HUES64 (cell line): Measurements from ENCODE around the gene CZIB.
A peak's percentile ranks its signal among the peaks of the same experiment; 100 is the strongest.

Source experiments
- H3K27ac ChIP-seq: 2 replicates; pipeline ENCODE4 v1.7.0; 2013; ENCODE audit warnings: low read depth, low read length, inconsistent platforms
- H3K27me3 ChIP-seq: 2 replicates; pipeline ENCODE4 v1.6.1; 2013; ENCODE audit warnings: mild to moderate bottlenecking, low read length; ENCODE audit not compliant: insufficient read depth
- H3K36me3 ChIP-seq: 2 replicates; pipeline ENCODE4 v1.6.1; 2013; ENCODE audit warnings: mild to moderate bottlenecking, low read length; ENCODE audit not compliant: insufficient read depth
- H3K4me1 ChIP-seq: 2 replicates; pipeline ENCODE4 v1.6.1; 2013; ENCODE audit warnings: mild to moderate bottlenecking, low read length, moderate library complexity; ENCODE audit not compliant: insufficient read depth
- H3K4me3 ChIP-seq: 2 replicates; pipeline ENCODE4 v1.5.1; 2013; ENCODE audit warnings: mild to moderate bottlenecking, low read length, moderate library complexity
- H3K9ac ChIP-seq: 2 replicates; pipeline ENCODE4 v1.6.1; 2013; ENCODE audit warnings: mild to moderate bottlenecking, low read depth, low read length
- H3K9me3 ChIP-seq: 2 replicates; pipeline ENCODE4 v1.6.1; 2013; ENCODE audit warnings: low read depth, low read length; ENCODE audit not compliant: insufficient read depth
- WGBS: fragments of 150-250, 120-280 bp; methylation state at CpG from one replicate; pipeline ENCODE4 v1.1.7; 2013; ENCODE audit warnings: missing lambda C conversion rate; 5-methylcytosine and 5-hydroxymethylcytosine counted together

CZIB gene

GRCh38 chr1:53203466-53203865 is 17.0 kb downstream of the CZIB start:
- 94% methylated on average over 3 of the region's 3 CpGs for WGBS
- Histone ChIP-seq H3K4me3 (no peak overlapping the region), H3K9ac (no peak overlapping the region), H3K27me3 (no peaks in the 10 kb centered on the region), H3K9me3 (peaks cover 39% of the 10 kb centered on the region), H3K27ac (no peak overlapping the region), H3K36me3 (peaks cover 80% of the 10 kb centered on the region), H3K4me1 (no peaks in the 10 kb centered on the region)

- Histone ChIP-seq H3K9ac (no peak overlapping the region), H3K4me1 (peaks cover 10% of the 10 kb centered on the region), H3K4me3 (0 out of 2 replicates have a peak overlapping the region, but pooled peaks have one; percentile 94), H3K27me3 (peaks cover 12% of the 10 kb centered on the region), H3K36me3 (peaks cover 28% of the 10 kb centered on the region), H3K27ac (no peak overlapping the region), H3K9me3 (no peaks in the 10 kb centered on the region)
- WGBS: 90% methylated on average over 4 of the region's 4 CpGs
Measured at GRCh38 chr1:53198241-53198651, 22.2 kb downstream of the CZIB start.

GRCh38 chr1:53197291-53198200 is 22.9 kb downstream of the CZIB start:
- 42% methylated on average over 13 of the region's 13 CpGs for WGBS
- Histone ChIP-seq H3K36me3 (peaks cover 21% of the 10 kb centered on the region), H3K27ac (peak overlapping the region; percentile 86), H3K9me3 (no peaks in the 10 kb centered on the region), H3K4me3 (peak overlapping the region; percentile 94), H3K4me1 (peaks cover 10% of the 10 kb centered on the region), H3K27me3 (peaks cover 12% of the 10 kb centered on the region), H3K9ac (peak overlapping the region; percentile 87)

GRCh38 chr1:53196485-53197290 is 23.7 kb downstream of the CZIB start, which contains the start of gene CPT2:
Gene CPT2 (plus strand): TSS chr1:53196824. CDS start chr1:53196944, 120 bp downstream.
- peaks cover 10% of the 10 kb centered on the region for H3K4me1 ChIP-seq

GRCh38 chr1:53196017-53196484 is 24.4 kb downstream of the CZIB start:
- Histone ChIP-seq H3K9ac (peak overlapping the region; percentile 62), H3K27ac (no peak overlapping the region), H3K4me1 (peaks cover 10% of the 10 kb centered on the region), H3K27me3 (peaks cover 12% of the 10 kb centered on the region), H3K36me3 (peaks cover 7% of the 10 kb centered on the region; the same call in 1 of the 2 replicates), H3K9me3 (no peaks in the 10 kb centered on the region), H3K4me3 (peak overlapping the region; percentile 94)
- 60% methylated on average over 9 of the region's 9 CpGs for WGBS

More at GRCh38 chr1:53196485-53197290, 23.7 kb downstream of the CZIB start, which contains the start of gene CPT2:
- whole genome bisulfite sequencing: under 1% methylated on average over 57 of the region's 57 CpGs
- Histone ChIP-seq H3K27me3 (peaks cover 12% of the 10 kb centered on the region), H3K9me3 (no peaks in the 10 kb centered on the region), H3K9ac (peak within 1 kb of the TSS; percentile 87), H3K27ac (peak within 1 kb of the TSS; percentile 86), H3K4me3 (peak within 1 kb of the TSS; percentile 94), H3K36me3 (peaks cover 13% of the 10 kb centered on the region)

GRCh38 chr1:53195246-53196016 is 25.0 kb downstream of the CZIB start:
- H3K36me3 ChIP-seq: 0 out of 2 replicates have a peak, but pooled peaks cover under 1% of the 10 kb centered on the region
- peaks cover 10% of the 10 kb centered on the region for H3K4me1 ChIP-seq
- no peaks in the 10 kb centered on the region for H3K9me3 ChIP-seq
- no peak overlapping the region for H3K4me3 ChIP-seq
- no peak overlapping the region for H3K9ac ChIP-seq
- no peak overlapping the region for H3K27ac ChIP-seq
- H3K27me3 ChIP-seq: peaks cover 12% of the 10 kb centered on the region
- WGBS: 95% methylated on average over 11 of the region's 11 CpGs

GRCh38 chr1:53190210-53190611 is 30.2 kb downstream of the CZIB start:
- peaks cover 3% of the 10 kb centered on the region; the same call in 1 of the 2 replicates for H3K27me3 ChIP-seq
- 78% methylated on average over 10 of the region's 10 CpGs for WGBS
- no peak overlapping the region for H3K9ac ChIP-seq
- H3K36me3 ChIP-seq: no peaks in the 10 kb centered on the region
- no peaks in the 10 kb centered on the region for H3K9me3 ChIP-seq
- no peaks in the 10 kb centered on the region for H3K4me1 ChIP-seq
- H3K27ac ChIP-seq: no peak overlapping the region
- H3K4me3 ChIP-seq: no peak overlapping the region

GRCh38 chr1:53189061-53189460 is 31.4 kb downstream of the CZIB start:
- Histone ChIP-seq H3K4me3 (no peak overlapping the region), H3K27me3 (no peaks in the 10 kb centered on the region), H3K27ac (no peak overlapping the region), H3K4me1 (no peaks in the 10 kb centered on the region), H3K9ac (no peak overlapping the region), H3K36me3 (no peaks in the 10 kb centered on the region), H3K9me3 (no peaks in the 10 kb centered on the region)
- WGBS: 81% methylated on average over 5 of the region's 5 CpGs

- Histone ChIP-seq H3K27me3 (no peaks in the 10 kb centered on the region), H3K4me1 (no peaks in the 10 kb centered on the region), H3K36me3 (no peaks in the 10 kb centered on the region), H3K9ac (no peak overlapping the region), H3K4me3 (no peak overlapping the region), H3K9me3 (no peaks in the 10 kb centered on the region), H3K27ac (no peak overlapping the region)
- 91% methylated on average over 4 of the region's 4 CpGs for WGBS
Measured at GRCh38 chr1:53188099-53188498, 32.3 kb downstream of the CZIB start.

GRCh38 chr1:53187401-53187800 is 33.0 kb downstream of the CZIB start:
- no peaks in the 10 kb centered on the region for H3K27me3 ChIP-seq
- H3K9me3 ChIP-seq: no peaks in the 10 kb centered on the region
- H3K9ac ChIP-seq: no peak overlapping the region
- 90% methylated on average over 1 of the region's 1 CpG for WGBS
- H3K27ac ChIP-seq: no peak overlapping the region
- H3K4me1 ChIP-seq: no peaks in the 10 kb centered on the region
- no peaks in the 10 kb centered on the region for H3K36me3 ChIP-seq
- H3K4me3 ChIP-seq: no peak overlapping the region
